AG10803 (cell line): Measurements from ENCODE around the gene HOXB3.

Experiments
- DNase-seq: peaks from one replicate; pipeline ENCODE4 v3.0.0; 2010; ENCODE audit warnings: low read depth
- H3K4me3 ChIP-seq: 2 replicates; pipeline ENCODE4 v1.5.1; 2011; ENCODE audit warnings: mild to moderate bottlenecking, low read length, control low read depth
- CTCF ChIP-seq: conservative IDR thresholded peaks from 2 replicates; pipeline ENCODE4 v1.5.1; 2011; ENCODE audit warnings: mild to moderate bottlenecking, low read length, control low read depth, inconsistent platforms

The HOXB3 gene

GRCh38 chr17:48632579-48633265 lies 42.7 kb upstream of the HOXB3 start:
- no peak for DNase-seq
- no peak overlapping the region for H3K4me3 ChIP-seq
- no peak for TF ChIP-seq CTCF

GRCh38 chr17:48631693-48632578 lies 41.9 kb upstream of the HOXB3 start:
- no peak overlapping the region for H3K4me3 ChIP-seq
- DNase-seq: no peak
- TF ChIP-seq CTCF: no peak

- no peak for DNase-seq
- no peak overlapping the region for H3K4me3 ChIP-seq
- TF ChIP-seq CTCF: no peak
These were observed 41.1 kb upstream of the HOXB3 start for GRCh38 chr17:48630925-48631692.

GRCh38 chr17:48630009-48630924 lies 40.2 kb upstream of the HOXB3 start:
- TF ChIP-seq CTCF: no peak
- DNase-seq: no peak
- no peak overlapping the region for H3K4me3 ChIP-seq

- no peak for DNase-seq
- no peak overlapping the region for H3K4me3 ChIP-seq
- no peak for TF ChIP-seq CTCF
These were observed 39.3 kb upstream of the HOXB3 start for GRCh38 chr17:48629411-48629759.

- no peak overlapping the region for H3K4me3 ChIP-seq
- no peak for TF ChIP-seq CTCF
- no peak for DNase-seq
These were observed 38.8 kb upstream of the HOXB3 start for GRCh38 chr17:48628649-48629410.
